Omental fat pad (tissue), 4 donors: ENCODE results near the gene FYCO1. TPM values are rescaled to one million over a fixed set of nuclear protein-coding genes. Genes with fewer than 3 reads are reported as not detected.

Experiments used
- ATAC-seq: fragments of 150-250 bp; one replicate; pipeline ENCODE4 v1.9.1; 2016; ENCODE audit warnings: mild to moderate bottlenecking, moderate library complexity; ENCODE audit not compliant: low FRiP score
- DNase-seq: peaks from one replicate; pipeline ENCODE4 v3.0.0-alpha.2; 2019; ENCODE audit warnings: low spot score
- CTCF ChIP-seq, 3 donors: fragments of 450-650 bp; IDR thresholded peaks; one replicate each; pipeline ENCODE4 v1.5.1; 2016 to 2017; ENCODE audit warnings: antibody characterized with exemption in 3 of 3, mild to moderate bottlenecking in 3 of 3, moderate library complexity in 2 of 3
- total RNA-seq, 4 donors: library from RNA; depleted of rRNA; stranded (reverse); fragments of >200 nt; gene quantifications; one replicate each; pipeline ENCODE4 v1.1.0, GENCODE V29; 2016

FYCO1 gene
- total RNA-seq, 4 donors from 2014 or later = 44.7 to 51.4 (median 47.3) TPM

GRCh38 chr3:45964139-45964538 is 31.5 kb downstream of the FYCO1 start:
- no peak for ATAC-seq
- DNase-seq = no peak
- TF ChIP-seq CTCF (IDR thresholded peaks at IDR 0.05) = no peak

GRCh38 chr3:45962033-45962432 is 33.6 kb downstream of the FYCO1 start:
- no peak for TF ChIP-seq CTCF (IDR thresholded peaks at IDR 0.05)
- ATAC-seq (no peak), DNase-seq (no peak)

GRCh38 chr3:45960289-45960688 is 35.3 kb downstream of the FYCO1 start:
- no peak for ATAC-seq
- TF ChIP-seq CTCF (IDR thresholded peaks at IDR 0.05) = no peak

GRCh38 chr3:45959201-45959600 is 36.4 kb downstream of the FYCO1 start:
- ATAC-seq (no peak), DNase-seq (no peak)
- no peak for TF ChIP-seq CTCF (IDR thresholded peaks at IDR 0.05)

More at GRCh38 chr3:45960289-45960688, 35.3 kb downstream of the FYCO1 start:
- DNase-seq = no peak

- ATAC-seq (no peak), DNase-seq (no peak)
- TF ChIP-seq CTCF (IDR thresholded peaks at IDR 0.05) = no peak
Observed at GRCh38 chr3:45958321-45958791, 37.3 kb downstream of the FYCO1 start.

- ATAC-seq (no peak), DNase-seq (no peak)
- TF ChIP-seq CTCF (IDR thresholded peaks at IDR 0.05) = no peak
Observed at GRCh38 chr3:45957586-45957985, 38.0 kb downstream of the FYCO1 start.

GRCh38 chr3:45955706-45956105 is 39.9 kb downstream of the FYCO1 start:
- ATAC-seq = no peak
- no peak for DNase-seq
- no peak for TF ChIP-seq CTCF (IDR thresholded peaks at IDR 0.05)
